CD4-positive, alpha-beta T cell treated with Interferon alpha-2 for 1 hour (primary cell): ENCODE measurements around the gene CMSS1.

Experiments used
- DNase-seq, 2 donors: peaks; one replicate each; pipeline ENCODE4 v3.0.0-alpha.2; 2020 to 2022

Gene CMSS1

DNA sequence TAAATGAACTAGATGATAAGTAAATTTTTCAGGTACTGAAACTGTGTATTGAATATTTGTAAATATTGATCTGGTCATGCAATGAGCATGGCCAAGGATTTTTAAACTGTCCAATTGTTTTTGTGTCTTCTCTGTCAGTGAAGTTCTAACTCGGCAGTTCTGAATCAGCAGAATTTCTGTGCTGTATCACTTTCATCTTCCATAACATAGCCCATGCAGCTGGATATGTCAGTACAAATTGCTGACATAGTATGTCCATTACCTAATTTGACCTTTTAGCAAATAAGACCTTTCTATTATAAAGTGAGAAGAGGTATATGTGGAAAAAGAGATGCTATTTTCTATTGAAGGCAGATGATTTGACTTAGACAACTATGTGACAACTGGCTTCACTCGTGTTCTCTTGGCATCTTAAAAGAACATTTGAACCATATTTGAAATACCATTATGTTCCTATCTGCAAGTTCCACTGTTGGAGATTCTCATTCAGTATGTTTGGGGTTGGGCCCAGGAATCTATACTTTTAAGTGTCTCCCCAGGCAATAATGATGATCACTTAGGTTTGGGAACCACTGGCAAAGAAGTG lies 90.4 kb downstream of the CMSS1 start:
- no peak for DNase-seq

- no peak for DNase-seq
These were observed 92.2 kb downstream of the CMSS1 start for GRCh38 chr3:99909714-99910495.

GRCh38 chr3:99910752-99911290 lies 93.2 kb downstream of the CMSS1 start:
- no peak for DNase-seq

DNA sequence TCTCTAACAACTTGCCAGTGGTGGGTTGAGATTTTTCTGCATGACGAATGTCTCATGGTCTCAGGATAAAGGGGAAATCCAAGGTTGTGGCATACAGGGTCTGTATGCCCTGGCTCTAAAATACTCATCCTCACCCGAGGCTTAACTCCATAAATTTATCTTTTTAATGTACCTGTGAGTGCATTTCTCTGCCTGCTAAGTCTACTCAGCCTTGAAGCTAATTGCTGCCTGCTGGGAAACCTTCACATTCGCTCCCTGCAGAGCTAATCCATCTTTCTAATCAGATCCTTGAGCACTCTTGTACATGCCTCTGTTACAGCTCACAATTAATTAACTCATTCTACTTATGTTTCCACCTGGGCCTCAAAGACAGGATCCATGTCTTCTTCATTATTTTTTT lies 93.8 kb downstream of the CMSS1 start:
- no peak for DNase-seq

DNA sequence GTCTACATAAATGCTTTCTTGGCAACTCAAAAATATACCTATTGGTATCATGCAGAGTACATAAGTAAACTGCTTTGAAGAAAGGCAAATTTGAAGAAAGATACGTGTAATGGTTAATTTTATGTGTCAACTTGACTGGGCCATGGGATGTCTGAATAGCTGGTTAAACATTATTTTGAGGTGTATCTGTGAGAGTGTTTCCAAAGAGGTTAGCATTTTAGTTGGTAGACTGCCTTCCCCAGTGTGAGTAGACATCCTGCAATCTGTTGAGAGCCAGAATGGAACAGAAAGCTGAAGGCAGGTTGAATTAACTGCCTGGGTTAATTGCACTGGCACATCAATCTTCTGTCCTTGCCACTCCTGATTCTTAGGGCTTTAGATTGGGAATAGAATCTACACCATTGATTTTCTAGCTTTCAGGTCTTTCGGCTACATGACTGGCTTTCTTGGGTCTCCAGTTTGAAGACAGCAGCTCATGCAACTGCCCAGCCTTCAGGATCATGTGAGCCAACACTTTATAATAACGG lies 98.3 kb downstream of the CMSS1 start:
- DNase-seq, result no peak

- no peak for DNase-seq
These were observed 101.1 kb downstream of the CMSS1 start for GRCh38 chr3:99918715-99919114.

GRCh38 chr3:99919694-99920093 lies 102.0 kb downstream of the CMSS1 start:
- no peak for DNase-seq

DNA sequence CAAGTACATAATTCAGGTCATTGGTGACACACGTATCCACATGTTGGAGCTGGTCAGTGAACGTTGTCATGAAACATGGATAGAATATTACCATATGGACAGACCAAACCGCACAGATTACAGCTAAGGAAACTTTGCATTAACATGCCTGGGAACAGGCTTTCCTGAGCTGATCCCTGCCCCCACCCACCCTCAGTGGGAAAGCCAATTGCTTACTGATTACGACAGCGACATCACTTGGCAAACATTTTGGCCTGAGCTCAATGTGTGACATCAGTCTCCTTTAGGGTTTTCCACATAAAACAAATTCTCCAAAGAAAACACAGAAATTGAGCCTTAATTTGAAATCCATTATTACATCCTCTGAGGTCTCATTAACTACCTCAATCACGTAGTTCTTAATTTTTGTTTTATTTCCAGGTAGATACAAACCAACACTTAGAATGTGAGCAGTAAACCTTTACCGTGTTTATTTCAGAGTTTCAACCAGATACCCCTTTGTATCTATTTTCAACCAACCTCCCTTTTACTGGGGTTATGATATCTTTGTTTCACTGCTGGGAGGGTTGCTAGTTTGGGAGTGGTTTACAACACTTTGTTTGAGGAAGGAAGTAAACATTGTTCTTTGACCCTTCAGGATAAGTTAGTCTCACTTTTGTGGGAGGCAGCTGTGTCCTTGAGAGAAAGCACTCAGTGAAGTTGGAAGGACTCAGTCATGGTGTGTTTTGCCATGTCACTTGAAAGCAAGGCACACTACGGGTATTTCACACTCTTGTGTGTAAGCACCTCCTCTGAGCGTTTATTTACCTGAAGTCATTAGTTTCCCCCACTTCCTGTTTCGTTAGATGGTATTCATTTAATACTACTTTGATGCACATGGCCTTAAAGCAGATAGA lies 103.1 kb downstream of the CMSS1 start:
- DNase-seq, result no peak

DNA sequence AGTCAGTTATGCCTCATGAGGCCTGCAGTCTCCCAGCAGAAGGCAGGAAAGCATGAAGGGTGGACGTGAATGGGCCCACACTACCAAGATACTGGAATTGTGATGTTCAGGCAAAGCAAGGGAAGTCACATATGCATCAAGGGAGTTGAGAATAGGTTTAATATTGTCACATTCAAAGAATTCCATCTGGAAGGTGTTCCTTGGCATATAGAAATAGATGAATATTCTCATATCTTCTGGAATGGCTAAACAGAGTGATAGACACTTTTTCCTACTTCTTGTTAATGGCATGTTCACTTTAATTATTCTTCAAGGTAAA lies 103.7 kb downstream of the CMSS1 start:
- no peak for DNase-seq

GRCh38 chr3:99921986-99922385 lies 104.3 kb downstream of the CMSS1 start:
- no peak for DNase-seq

DNA sequence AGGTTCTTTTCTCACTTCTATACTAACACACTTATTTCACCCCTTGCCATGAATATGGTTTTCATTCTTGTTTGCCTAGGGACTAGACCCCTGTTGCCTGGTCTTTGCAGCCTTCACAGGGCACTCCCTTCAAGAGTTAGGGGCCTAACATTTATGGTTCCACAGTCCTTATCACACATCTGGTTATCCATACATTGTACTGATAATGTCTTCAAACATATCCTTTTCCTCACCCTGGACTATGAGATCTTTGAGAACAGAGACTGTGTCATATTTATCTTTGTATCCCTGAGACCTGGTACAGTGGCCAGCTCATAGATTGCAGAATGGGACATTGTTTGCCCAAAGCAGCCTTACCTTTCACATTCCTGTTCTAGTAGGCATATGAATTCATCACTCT lies 106.2 kb downstream of the CMSS1 start:
- DNase-seq, result no peak

- no peak for DNase-seq
These were observed 108.0 kb downstream of the CMSS1 start for GRCh38 chr3:99925584-99926230.

DNA sequence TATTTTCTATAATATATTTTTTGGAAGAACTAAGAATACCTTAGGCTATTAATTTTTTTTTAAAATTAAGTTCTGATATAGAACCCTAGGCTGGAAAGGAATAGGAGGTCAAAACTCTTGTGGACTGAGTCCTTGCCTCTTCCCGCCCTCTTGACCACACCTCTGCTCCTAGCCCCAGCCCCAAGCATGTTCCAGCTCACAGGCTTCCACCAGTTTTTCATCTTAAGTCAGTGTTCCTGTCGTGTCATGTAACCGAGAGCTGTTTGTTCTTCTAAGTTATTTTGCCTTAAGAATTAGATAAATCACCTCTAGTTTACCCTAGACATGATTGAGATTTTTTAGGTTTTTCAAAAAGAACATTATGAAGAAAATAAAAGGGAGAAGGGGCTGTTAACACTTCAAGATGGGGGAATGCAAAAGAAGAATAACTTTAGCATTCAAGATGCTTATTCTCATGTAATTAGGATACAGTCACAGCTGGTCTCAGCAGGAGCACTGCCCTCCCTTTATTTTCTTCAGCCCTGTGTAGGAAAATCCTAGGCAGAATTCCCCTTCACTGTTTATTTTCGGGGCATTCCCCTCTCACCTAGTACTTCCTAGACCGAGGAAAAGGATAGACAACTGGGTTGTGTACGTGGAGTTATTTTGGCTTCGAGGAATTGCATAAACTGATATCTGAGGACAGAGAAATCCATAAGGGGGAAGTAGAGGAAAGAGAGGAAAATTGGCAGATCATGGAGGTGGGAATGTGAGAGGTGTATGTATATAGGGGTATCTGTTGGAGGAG lies 110.2 kb downstream of the CMSS1 start:
- DNase-seq, result no peak

DNA sequence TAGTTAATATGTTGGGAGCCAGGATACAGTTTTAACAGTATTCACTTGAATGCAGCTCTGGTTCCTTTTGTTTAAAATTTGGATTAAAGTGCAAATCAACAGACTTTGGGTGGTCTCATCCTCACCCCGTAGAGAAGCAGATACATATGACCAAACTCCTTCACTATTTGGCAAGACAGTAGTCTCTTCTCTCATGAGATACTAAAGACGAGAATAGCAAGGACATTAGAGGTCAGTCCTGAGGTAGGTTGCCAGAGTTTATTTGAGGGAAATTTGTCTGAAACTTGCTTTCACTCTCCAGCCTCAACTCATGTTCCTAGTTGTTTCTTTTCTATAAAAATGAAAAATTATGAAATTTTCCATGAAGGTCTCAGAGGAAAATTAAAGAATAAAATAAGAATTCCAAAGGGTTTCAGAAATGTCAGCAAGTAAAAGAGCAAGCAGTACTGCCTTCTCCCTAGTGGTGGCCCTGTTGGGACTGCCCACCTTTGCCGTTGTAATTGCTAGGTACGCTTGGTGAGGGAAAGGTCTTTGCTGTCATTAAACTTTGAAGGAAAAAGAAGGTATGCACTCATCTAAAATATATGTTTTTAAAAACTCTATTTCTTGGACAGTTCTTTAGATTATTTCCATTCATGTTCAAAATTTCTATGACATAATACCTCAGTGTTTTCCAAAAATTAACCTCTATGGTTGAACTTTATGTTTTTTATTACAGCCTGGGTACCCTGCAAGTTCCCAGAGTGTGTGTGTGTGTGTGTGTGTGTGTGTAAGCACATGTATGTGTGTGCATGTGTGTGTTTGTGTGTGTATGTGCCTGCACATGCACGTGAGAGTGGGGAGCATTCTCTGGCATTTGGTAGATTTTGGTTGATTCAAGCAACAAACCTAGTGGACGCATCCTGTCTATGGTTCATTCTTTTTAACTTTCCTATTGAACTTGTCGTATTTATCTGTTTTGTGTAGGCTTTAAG lies 111.4 kb downstream of the CMSS1 start:
- DNase-seq, result no peak

- DNase-seq, result no peak
These were observed 112.1 kb downstream of the CMSS1 start for GRCh38 chr3:99929745-99930139.

GRCh38 chr3:99931059-99931458 lies 113.4 kb downstream of the CMSS1 start:
- no peak for DNase-seq

DNA sequence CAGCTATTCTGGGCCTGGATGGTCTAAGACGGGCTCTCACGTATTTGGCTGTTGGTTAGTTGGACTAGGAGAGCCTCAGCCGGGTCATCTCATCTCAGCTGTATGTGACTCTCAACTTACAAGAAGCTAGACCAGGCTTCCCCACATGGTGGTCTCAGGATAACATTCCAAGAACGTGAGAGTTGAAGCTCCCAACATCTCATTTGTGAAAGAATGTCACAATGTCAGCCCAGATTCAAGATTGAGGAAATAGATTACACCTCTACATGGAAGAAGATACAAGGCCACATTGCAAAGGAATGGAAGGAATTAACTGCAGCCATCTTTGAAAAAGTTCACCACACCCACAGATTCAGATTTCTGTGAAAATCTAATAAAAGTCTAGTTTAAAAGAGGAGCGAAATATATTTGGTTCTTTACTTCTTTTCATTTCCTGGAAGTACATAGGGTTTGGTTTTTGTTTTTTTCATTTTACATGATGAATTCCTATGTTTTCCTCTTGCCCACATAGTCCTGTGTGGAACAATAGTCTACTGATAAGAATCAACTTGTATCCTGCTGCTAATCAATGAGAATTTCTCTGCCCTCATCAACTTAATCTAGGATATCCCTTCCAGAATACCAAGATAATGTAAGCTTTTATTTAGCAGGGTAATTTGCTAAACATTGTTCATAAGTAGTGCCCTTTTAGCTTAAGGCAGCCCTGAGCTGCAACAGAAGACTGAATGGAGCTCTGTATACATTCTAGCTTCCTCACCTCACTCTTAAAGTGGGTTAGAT lies 116.5 kb downstream of the CMSS1 start:
- DNase-seq, result no peak

- DNase-seq, result no peak
These were observed 117.5 kb downstream of the CMSS1 start for GRCh38 chr3:99934975-99935797.
